Endodermal cell (in vitro differentiated cells): Measurements from ENCODE around the gene TRPV3. TPM values are rescaled to one million over a fixed set of nuclear protein-coding genes. Genes with fewer than 3 reads are reported as not detected.

Experiments used
- DNase-seq: peaks from one replicate; pipeline ENCODE4 v3.0.0-alpha.2; 2017
- H3K27ac ChIP-seq: 2 replicates; pipeline ENCODE4 v1.5.1; 2013; ENCODE audit warnings: mild to moderate bottlenecking, low read depth, low read length, moderate library complexity
- H3K27me3 ChIP-seq: 2 replicates; pipeline ENCODE4 v1.6.1; 2013; ENCODE audit warnings: mild to moderate bottlenecking, low read length, moderate library complexity; ENCODE audit not compliant: insufficient read depth, control insufficient read depth, poor library complexity, severe bottlenecking
- H3K36me3 ChIP-seq: 2 replicates; pipeline ENCODE4 v1.7.0; 2013; ENCODE audit warnings: mild to moderate bottlenecking, low read length, moderate library complexity; ENCODE audit not compliant: control insufficient read depth, insufficient read depth
- H3K4me1 ChIP-seq: one replicate; pipeline ENCODE4 v1.7.0; 2013; ENCODE audit warnings: low read length; ENCODE audit not compliant: control insufficient read depth, insufficient read depth
- H3K4me3 ChIP-seq: 2 replicates; pipeline ENCODE4 v1.5.1; 2013; ENCODE audit warnings: mild to moderate bottlenecking, low read length, moderate library complexity
- H3K9ac ChIP-seq: 2 replicates; pipeline ENCODE4 v1.6.1; 2013; ENCODE audit warnings: mild to moderate bottlenecking, low read length, moderate library complexity; ENCODE audit not compliant: poor library complexity, severe bottlenecking; ENCODE audit errors: extremely low read depth
- H3K9me3 ChIP-seq: 2 replicates; pipeline ENCODE4 v1.6.1; 2013; ENCODE audit warnings: mild to moderate bottlenecking, low read length, moderate library complexity; ENCODE audit not compliant: control insufficient read depth
- H3K27ac Mint-ChIP-seq: 2 replicates; pipeline ENCODE4 v1.8.0; 2020; ENCODE audit warnings: mixed read lengths
- H3K27me3 Mint-ChIP-seq: 2 replicates; pipeline ENCODE4 v1.8.0; 2021; ENCODE audit warnings: mild to moderate bottlenecking, mixed read lengths; ENCODE audit not compliant: insufficient read depth
- H3K36me3 Mint-ChIP-seq: 2 replicates; pipeline ENCODE4 v1.8.0; 2020; ENCODE audit warnings: low read depth, mixed read lengths
- H3K4me1 Mint-ChIP-seq: 2 replicates; pipeline ENCODE4 v1.8.0; 2020; ENCODE audit warnings: mixed read lengths
- H3K4me3 Mint-ChIP-seq: 2 replicates; pipeline ENCODE4 v1.8.0; 2020; ENCODE audit warnings: mild to moderate bottlenecking, moderate library complexity, mixed read lengths
- H3K9me3 Mint-ChIP-seq: 2 replicates; pipeline ENCODE4 v1.8.0; 2020; ENCODE audit warnings: mild to moderate bottlenecking, mixed read lengths
- WGBS, 2 experiments: methylation state at CpG; one replicate each; pipeline versions ENCODE4 v1.1.5 to v1.1.7; 2013; ENCODE audit warnings: missing lambda C conversion rate in 2 of 2, mixed read lengths in 1 of 2; ENCODE audit not compliant: insufficient coverage in 1 of 2, insufficient read length in 1 of 2; 5-methylcytosine and 5-hydroxymethylcytosine counted together
- total RNA-seq, 2 donors: library from RNA; stranded (reverse); fragmentation: NEBNext Ultra II Directional in 1 of 2; extraction: Animal tissue kit (Norgen Biotek cat#: 25700) in 1 of 2; gene quantifications; 2 replicates in 1 of 2; 3 replicates in 1 of 2; pipeline ENCODE4 v1.2.1, GENCODE V29; 2021
- TF ChIP-seq, protein P1 (sequence below): fragments of 200-600 bp; sonication (generic); conservative IDR thresholded peaks from 2 replicates; pipeline ENCODE4 v1.5.0; 2021; ENCODE audit warnings: antibody characterized with exemption, mild to moderate bottlenecking

Gene TRPV3
- total RNA-seq, 2 donors from 2014 or later, result 6.2 to 11.3 TPM

DNA sequence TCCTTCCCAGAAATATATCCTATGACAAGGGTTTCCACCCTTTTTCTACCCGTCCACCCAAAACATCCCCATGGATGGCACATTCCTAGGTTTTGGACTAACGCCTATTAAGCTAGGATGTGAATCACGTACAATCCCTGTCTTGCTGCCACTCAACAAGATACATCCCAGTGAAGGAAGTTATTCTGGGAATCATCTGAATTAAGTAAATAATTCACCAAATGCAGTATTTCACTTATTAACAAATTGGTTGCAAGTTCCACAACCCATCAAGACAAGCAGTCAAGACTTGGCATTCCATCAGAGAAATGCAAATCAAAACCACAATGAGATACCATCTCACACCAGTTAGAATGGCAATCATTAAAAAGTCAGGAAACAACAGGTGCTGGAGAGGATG lies 49.7 kb downstream of the TRPV3 start:
- peaks cover 13% of the 10 kb centered on the region for H3K36me3 ChIP-seq
- Mint-ChIP-seq H3K4me1 (no peaks in the 10 kb centered on the region), H3K36me3 (peaks cover 37% of the 10 kb centered on the region), H3K27me3 (no peaks in the 10 kb centered on the region), H3K27ac (no peak overlapping the region), H3K4me3 (no peak overlapping the region), H3K9me3 (peaks cover 9% of the 10 kb centered on the region)
- no peak overlapping the region for H3K9ac ChIP-seq
- TF ChIP-seq, protein P1, sequence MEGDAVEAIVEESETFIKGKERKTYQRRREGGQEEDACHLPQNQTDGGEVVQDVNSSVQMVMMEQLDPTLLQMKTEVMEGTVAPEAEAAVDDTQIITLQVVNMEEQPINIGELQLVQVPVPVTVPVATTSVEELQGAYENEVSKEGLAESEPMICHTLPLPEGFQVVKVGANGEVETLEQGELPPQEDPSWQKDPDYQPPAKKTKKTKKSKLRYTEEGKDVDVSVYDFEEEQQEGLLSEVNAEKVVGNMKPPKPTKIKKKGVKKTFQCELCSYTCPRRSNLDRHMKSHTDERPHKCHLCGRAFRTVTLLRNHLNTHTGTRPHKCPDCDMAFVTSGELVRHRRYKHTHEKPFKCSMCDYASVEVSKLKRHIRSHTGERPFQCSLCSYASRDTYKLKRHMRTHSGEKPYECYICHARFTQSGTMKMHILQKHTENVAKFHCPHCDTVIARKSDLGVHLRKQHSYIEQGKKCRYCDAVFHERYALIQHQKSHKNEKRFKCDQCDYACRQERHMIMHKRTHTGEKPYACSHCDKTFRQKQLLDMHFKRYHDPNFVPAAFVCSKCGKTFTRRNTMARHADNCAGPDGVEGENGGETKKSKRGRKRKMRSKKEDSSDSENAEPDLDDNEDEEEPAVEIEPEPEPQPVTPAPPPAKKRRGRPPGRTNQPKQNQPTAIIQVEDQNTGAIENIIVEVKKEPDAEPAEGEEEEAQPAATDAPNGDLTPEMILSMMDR, result no peak
- H3K9me3 ChIP-seq, result no peaks in the 10 kb centered on the region
- H3K27ac ChIP-seq, result no peak overlapping the region
- no peak overlapping the region for H3K4me3 ChIP-seq
- WGBS, 2 experiments, result 97 to 100% methylated on average over 3 of the region's 3 CpGs
- DNase-seq, result no peak
- H3K4me1 ChIP-seq, result no peaks in the 10 kb centered on the region
- no peaks in the 10 kb centered on the region for H3K27me3 ChIP-seq

- DNase-seq, result no peak
- Histone ChIP-seq H3K4me3 (no peak overlapping the region), H3K27me3 (no peaks in the 10 kb centered on the region), H3K36me3 (peaks cover 13% of the 10 kb centered on the region), H3K4me1 (no peaks in the 10 kb centered on the region), H3K9me3 (no peaks in the 10 kb centered on the region), H3K9ac (no peak overlapping the region), H3K27ac (no peak overlapping the region)
- H3K9me3 Mint-ChIP-seq, result peaks cover 9% of the 10 kb centered on the region
- H3K36me3 Mint-ChIP-seq, result peaks cover 29% of the 10 kb centered on the region
- no peaks in the 10 kb centered on the region for H3K4me1 Mint-ChIP-seq
- TF ChIP-seq, protein P1, result no peak
- no peaks in the 10 kb centered on the region for H3K27me3 Mint-ChIP-seq
- no peak overlapping the region for H3K27ac Mint-ChIP-seq
- no peak overlapping the region for H3K4me3 Mint-ChIP-seq
- 79 to 83% methylated on average over 1 of the region's 1 CpG for WGBS, 2 experiments
Measured at GRCh38 chr17:3507071-3507470, 50.5 kb downstream of the TRPV3 start.

- H3K4me3 ChIP-seq, result no peak overlapping the region
- H3K9ac ChIP-seq, result no peak overlapping the region
- no peak overlapping the region for H3K27ac ChIP-seq
- no peak overlapping the region for H3K4me3 Mint-ChIP-seq
- no peaks in the 10 kb centered on the region for H3K4me1 Mint-ChIP-seq
- H3K27me3 Mint-ChIP-seq, result no peaks in the 10 kb centered on the region
- TF ChIP-seq, protein P1, result no peak
- peaks cover 19% of the 10 kb centered on the region for H3K9me3 Mint-ChIP-seq
- WGBS, 2 experiments, result 100% methylated on average over 1 to 2 of the region's 2 CpGs
- H3K36me3 Mint-ChIP-seq, result peaks cover 23% of the 10 kb centered on the region
- H3K27ac Mint-ChIP-seq, result no peak overlapping the region
- H3K4me1 ChIP-seq, result no peaks in the 10 kb centered on the region
- no peak for DNase-seq
- peaks cover 5% of the 10 kb centered on the region for H3K9me3 ChIP-seq
- H3K36me3 ChIP-seq, result peaks cover 6% of the 10 kb centered on the region
- no peaks in the 10 kb centered on the region for H3K27me3 ChIP-seq
Measured at GRCh38 chr17:3506054-3506453, 51.6 kb downstream of the TRPV3 start.
